Parathyroid adenoma (tissue), 2 donors: ENCODE data around the gene KCNA5.

Experiments
- H2AFZ ChIP-seq: fragments of 300-600 bp; sonication (generic); one replicate; pipeline ENCODE4 v1.7.0; 2017; ENCODE audit warnings: antibody characterized with exemption, mild to moderate bottlenecking
- H3K27ac ChIP-seq: fragments of 300-600 bp; sonication (generic); one replicate; pipeline ENCODE4 v1.7.0; 2017
- H3K27me3 ChIP-seq: fragments of 300-600 bp; sonication (generic); one replicate; pipeline ENCODE4 v1.7.0; 2017; ENCODE audit warnings: low read length; ENCODE audit not compliant: control insufficient read depth, insufficient read depth
- H3K36me3 ChIP-seq: fragments of 300-600 bp; sonication (generic); one replicate; pipeline ENCODE4 v1.7.0; 2017; ENCODE audit warnings: low read length; ENCODE audit not compliant: control insufficient read depth, insufficient read depth
- H3K4me1 ChIP-seq: fragments of 300-600 bp; sonication (generic); one replicate; pipeline ENCODE4 v1.7.0; 2017; ENCODE audit warnings: control low read depth
- H3K4me2 ChIP-seq: fragments of 300-600 bp; sonication (generic); one replicate; pipeline ENCODE4 v1.7.0; 2017; ENCODE audit warnings: low read length
- H3K4me3 ChIP-seq: fragments of 300-600 bp; sonication (generic); one replicate; pipeline ENCODE4 v1.7.0; 2017; ENCODE audit warnings: low read depth, low read length
- H3K79me2 ChIP-seq: fragments of 300-600 bp; sonication (generic); one replicate; pipeline ENCODE4 v1.7.0; 2017; ENCODE audit warnings: control low read depth
- H3K9ac ChIP-seq: fragments of 300-600 bp; sonication (generic); one replicate; pipeline ENCODE4 v1.7.0; 2017; ENCODE audit warnings: mild to moderate bottlenecking
- H3K9me3 ChIP-seq: fragments of 300-600 bp; sonication (generic); one replicate; pipeline ENCODE4 v1.7.0; 2017; ENCODE audit warnings: low read length; ENCODE audit not compliant: control insufficient read depth
- CTCF ChIP-seq: fragments of 300-600 bp; sonication (generic); IDR thresholded peaks from one replicate; pipeline ENCODE4 v1.7.0; 2017; ENCODE audit warnings: antibody characterized with exemption, mild to moderate bottlenecking
- donor health status: primary hyperparathyroidism.

KCNA5 gene

GRCh38 chr12:5013266-5013730 is 30.4 kb upstream of the KCNA5 start:
- Histone ChIP-seq H3K27me3 (no peaks in the 10 kb centered on the region), H3K4me1 (no peaks in the 10 kb centered on the region), H3K4me3 (no peak overlapping the region), H3K4me2 (no peak overlapping the region), H2AFZ (no peak overlapping the region), H3K36me3 (no peaks in the 10 kb centered on the region), H3K79me2 (no peaks in the 10 kb centered on the region), H3K27ac (no peak overlapping the region), H3K9me3 (no peaks in the 10 kb centered on the region), H3K9ac (no peak overlapping the region)
- TF ChIP-seq CTCF, result no peak

- H3K4me3 ChIP-seq, result no peak overlapping the region
- TF ChIP-seq CTCF, result no peak
- H3K4me2 ChIP-seq, result no peak overlapping the region
- H2AFZ ChIP-seq, result no peak overlapping the region
- H3K27ac ChIP-seq, result no peak overlapping the region
- no peaks in the 10 kb centered on the region for H3K4me1 ChIP-seq
- no peaks in the 10 kb centered on the region for H3K79me2 ChIP-seq
- H3K36me3 ChIP-seq, result no peaks in the 10 kb centered on the region
- H3K9me3 ChIP-seq, result no peaks in the 10 kb centered on the region
- H3K27me3 ChIP-seq, result no peaks in the 10 kb centered on the region
- H3K9ac ChIP-seq, result no peak overlapping the region
Observed at GRCh38 chr12:5014269-5014668, 29.4 kb upstream of the KCNA5 start.

GRCh38 chr12:5015711-5016492 is 27.8 kb upstream of the KCNA5 start:
- no peaks in the 10 kb centered on the region for H3K4me1 ChIP-seq
- no peak for TF ChIP-seq CTCF
- no peaks in the 10 kb centered on the region for H3K9me3 ChIP-seq
- H3K36me3 ChIP-seq, result no peaks in the 10 kb centered on the region
- H3K4me3 ChIP-seq, result no peak overlapping the region
- no peaks in the 10 kb centered on the region for H3K79me2 ChIP-seq
- no peak overlapping the region for H3K9ac ChIP-seq
- no peak overlapping the region for H3K27ac ChIP-seq
- H3K27me3 ChIP-seq, result no peaks in the 10 kb centered on the region
- H3K4me2 ChIP-seq, result no peak overlapping the region
- H2AFZ ChIP-seq, result no peak overlapping the region

- H3K4me3 ChIP-seq, result no peak overlapping the region
- no peaks in the 10 kb centered on the region for H3K4me1 ChIP-seq
- no peaks in the 10 kb centered on the region for H3K27me3 ChIP-seq
- no peak overlapping the region for H3K9ac ChIP-seq
- H3K36me3 ChIP-seq, result no peaks in the 10 kb centered on the region
- no peak overlapping the region for H3K4me2 ChIP-seq
- no peak for TF ChIP-seq CTCF
- no peaks in the 10 kb centered on the region for H3K79me2 ChIP-seq
- H3K27ac ChIP-seq, result no peak overlapping the region
- H3K9me3 ChIP-seq, result no peaks in the 10 kb centered on the region
- H2AFZ ChIP-seq, result no peak overlapping the region
Observed at GRCh38 chr12:5016526-5016925, 27.2 kb upstream of the KCNA5 start.
